ENCODE data around the gene DCHS1.

DCHS1 gene

GRCh38 chr11:6673523-6674218, 18.1 kb upstream of the DCHS1 start:
- DNase-seq: no peak

DNA sequence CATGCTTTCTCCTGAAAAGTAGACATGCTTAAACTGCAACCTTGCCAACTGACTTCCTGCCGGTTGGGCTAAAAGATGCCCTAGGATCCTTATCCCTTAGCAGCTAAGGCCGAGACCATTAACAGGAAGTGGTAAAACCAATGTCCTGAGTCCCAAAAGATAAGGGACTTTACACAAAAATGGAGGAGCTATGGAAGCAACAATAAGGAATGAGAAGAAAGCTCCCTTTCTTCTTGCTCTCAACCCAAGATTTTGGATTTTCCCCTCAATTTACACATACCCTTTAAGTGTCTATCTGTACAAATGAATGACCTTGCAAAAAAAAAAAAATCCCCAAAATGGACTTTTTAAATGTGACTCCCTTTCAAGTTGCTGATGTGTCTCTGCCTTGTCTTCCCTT, 16.4 kb upstream of the DCHS1 start:
- DNase-seq: no peak

GRCh38 chr11:6670202-6670830, 14.7 kb upstream of the DCHS1 start:
- no peak for DNase-seq

GRCh38 chr11:6667733-6668374, 12.2 kb upstream of the DCHS1 start:
- no peak for DNase-seq

- DNase-seq: no peak
Measured at GRCh38 chr11:6666302-6667183, 10.9 kb upstream of the DCHS1 start.

DNA sequence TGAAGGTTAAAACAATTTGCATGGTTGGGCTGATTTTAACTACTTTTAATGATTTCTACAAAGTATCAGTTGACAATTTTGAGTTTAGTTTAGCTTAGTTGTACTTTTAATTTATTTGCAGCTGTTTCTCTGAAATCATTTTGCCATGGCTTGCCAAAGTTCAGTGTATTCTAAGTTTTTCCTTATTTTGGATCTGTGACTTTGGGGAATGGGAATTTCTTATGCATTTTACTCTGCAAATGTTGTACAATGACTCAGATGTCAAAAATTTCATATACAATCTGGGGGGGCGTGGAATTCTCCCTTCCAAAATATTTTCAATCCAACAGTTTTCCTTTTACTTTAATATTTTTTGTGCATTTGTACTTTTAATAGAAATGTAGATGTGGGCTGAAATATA, 8.9 kb upstream of the DCHS1 start:
- no peak for DNase-seq

- no peak for DNase-seq
Measured at GRCh38 chr11:6663794-6664469, 8.3 kb upstream of the DCHS1 start.

GRCh38 chr11:6660712-6661111, 5.1 kb upstream of the DCHS1 start:
- no peak for DNase-seq

DNA sequence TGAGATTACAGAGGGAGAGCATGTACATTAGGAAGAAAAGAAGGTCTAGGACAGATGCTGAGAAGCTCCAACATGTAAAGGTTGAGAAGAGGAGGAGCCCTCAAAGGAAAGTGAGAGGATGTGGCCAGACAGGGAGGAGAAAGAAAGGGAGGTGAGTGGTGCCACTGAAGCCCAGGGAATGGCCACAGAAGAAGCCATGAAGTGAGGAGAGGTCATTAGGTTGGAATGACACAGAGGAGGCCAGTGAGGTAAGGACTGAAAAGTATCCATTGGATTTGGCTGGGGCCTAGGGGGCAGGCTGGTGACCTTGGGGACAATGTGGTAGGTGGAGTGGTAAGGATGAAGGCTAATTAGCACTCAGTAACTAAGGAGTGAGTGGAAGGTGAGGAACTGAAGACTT, 3.0 kb upstream of the DCHS1 start:
- DNase-seq: no peak

DNA sequence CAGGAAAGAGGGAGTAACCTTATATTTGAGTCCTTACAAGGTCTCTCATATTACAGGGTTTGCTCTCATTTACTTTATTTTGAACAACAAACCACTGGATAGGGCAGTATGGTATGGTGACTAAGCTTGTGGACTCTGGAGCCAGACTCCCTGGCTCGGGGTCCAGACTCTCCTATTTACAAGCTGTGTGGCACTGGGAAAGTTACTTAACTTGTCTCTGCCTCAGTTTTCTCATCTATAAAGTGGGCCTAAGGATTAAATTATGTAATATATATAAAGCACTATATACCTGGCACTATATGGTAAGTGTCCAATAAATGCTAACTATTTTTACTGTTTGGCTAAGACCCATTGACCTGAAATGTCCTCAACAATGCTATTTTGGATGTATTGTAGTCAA, 1.7 kb upstream of the DCHS1 start:
- no peak for DNase-seq

GRCh38 chr11:6656936-6657335, 1.3 kb upstream of the DCHS1 start:
- no peak for DNase-seq

DNA sequence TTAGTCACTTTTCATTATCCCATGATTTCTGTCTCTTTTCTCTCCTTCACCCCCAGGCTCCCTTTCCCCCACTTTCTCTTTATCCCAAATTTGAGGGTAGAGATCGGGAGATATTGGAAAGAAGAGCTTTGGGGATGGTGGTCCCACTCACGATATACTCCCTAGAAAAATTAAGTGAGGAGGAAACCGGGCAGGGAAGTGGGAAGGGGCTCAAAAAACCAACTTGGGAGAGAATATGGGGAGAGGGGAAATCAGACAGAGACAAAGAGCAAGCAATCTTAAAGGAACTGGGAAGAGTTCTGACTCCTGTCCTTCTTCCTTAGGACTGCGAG, 941 bp upstream of the DCHS1 start:
- DNase-seq: no peak

DNA sequence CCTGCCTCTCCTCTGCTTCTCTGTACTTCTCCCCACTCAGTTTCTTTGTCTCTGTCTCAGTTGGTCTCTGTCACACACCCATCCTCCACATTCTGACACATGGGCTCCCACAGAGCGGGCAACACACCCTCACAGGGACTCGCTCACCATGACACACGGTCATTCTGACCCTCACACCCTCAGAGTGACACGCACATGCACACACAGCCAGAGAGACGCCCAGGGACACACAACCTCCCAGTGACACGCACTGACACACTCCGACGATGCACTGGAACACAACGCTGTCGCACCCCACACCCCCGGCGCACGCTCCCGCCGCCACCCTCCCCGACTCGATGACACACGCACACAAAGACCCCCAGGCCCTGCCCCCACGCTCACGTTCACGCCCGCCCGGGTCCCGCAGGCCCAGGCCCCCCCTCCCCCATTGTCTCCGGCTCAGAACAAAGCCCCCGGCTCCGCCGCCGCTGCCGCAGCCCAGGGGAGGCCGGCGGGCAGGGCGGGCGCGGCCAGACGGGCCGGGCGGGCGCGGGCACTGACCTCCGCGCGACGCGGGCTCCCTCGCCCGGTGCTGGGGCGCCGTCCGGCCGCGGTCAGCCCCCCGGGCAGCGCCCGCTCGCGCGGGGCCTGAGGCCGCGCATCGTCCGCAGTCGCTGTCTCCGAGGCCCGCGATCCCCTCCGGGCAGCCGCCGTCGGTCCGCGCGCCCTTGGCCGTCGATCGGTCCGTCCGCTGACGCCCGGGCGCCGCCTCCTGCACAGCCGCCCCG, 404 bp downstream of the DCHS1 start:
- no peak for DNase-seq

DNA sequence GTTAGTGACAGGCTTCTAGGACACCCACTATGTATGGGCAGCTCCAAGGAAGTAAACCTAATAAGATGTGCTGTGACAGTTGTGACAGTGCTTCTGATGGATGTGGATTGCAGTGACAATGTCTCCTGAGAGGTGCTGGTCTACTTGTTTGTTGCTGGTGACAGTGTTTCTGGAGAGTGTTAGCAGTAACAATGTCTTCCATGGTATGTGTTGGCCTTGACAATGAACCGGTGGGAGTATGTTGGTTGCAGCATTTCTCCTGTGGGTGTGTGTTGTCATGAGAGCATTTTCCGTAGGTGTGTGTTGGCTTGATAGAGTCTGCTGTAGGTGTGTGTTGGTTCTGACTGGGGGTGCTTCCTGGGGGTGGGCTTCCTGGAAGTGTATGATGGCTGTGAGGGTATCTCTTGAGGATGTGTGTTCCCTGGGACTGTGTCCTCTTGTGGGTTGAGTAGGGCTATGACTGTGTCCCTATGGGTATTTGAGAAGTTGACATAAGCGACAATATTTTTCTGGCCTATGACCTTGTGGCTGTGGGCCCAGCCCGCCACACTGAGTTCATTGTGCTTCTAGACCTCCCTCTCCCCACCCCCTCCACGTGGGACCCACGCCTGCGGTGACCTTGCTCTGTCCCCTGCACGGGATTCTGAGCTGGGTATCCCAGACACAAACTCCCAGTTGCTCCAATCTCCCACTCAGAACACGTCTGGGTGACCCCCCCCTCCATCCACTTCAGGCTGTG, 1.2 kb downstream of the DCHS1 start:
- no peak for DNase-seq

- DNase-seq: no peak
Measured at GRCh38 chr11:6653656-6654055, 2.0 kb downstream of the DCHS1 start.

DNA sequence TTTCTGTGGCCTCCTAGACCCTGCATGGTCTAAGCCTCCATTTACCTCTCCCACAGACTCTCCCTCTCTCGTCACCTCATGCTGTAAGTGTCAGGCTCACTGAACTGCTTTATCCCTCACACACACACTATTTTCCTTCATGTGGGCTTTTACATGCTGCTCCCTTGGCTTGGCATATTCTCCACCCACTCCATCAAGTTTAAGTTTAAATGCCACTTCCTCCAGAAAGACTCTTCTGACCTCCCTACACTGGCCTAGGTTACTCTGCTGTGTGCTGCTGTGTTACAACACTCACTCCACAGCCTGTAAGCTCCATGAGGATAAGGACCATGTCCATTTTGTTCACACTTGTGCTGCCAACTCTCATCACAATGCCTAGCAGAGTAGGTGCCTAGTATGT, 2.5 kb downstream of the DCHS1 start:
- DNase-seq: no peak

GRCh38 chr11:6652182-6652581, 3.4 kb downstream of the DCHS1 start:
- no peak for DNase-seq

DNA sequence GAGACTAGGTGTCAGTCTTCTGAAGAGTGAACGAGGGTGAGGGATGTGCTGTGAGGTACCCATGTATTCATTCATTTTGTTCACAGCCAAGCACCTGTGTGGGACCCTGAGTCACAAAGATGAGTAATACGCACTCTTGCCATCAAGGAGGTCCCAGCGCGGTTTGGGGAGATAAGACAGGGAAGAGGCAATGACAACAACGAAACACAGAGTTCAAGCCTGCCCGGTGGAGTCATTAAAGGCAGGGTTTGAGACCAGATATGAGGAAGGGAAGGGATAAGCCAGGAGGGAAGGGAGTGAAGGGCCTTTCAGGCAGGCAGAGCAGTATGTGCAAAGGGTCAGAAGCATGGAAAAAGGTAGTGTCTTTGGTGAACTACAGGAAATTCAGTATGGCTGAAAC, 4.6 kb downstream of the DCHS1 start:
- DNase-seq: no peak

DNA sequence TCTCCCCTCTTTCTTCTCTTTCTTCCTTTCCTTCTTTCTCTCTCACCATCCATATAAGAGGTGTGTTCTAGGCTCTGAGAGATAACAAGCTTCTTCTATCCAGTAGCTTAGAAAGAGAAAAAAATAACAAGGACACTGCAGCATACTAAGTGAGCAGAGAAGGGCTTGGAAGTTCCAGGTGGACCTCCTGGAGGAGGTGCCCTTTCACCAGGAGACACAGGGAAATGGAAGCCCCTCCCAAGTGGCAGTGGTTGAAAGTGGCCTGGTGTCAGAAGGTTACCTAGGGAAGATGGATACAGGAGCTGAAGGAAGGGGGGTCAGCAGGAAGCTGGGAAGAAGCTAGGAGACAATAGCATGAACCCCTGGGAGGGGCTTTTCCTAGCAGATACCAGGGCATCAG, 5.5 kb downstream of the DCHS1 start:
- DNase-seq: no peak

DNA sequence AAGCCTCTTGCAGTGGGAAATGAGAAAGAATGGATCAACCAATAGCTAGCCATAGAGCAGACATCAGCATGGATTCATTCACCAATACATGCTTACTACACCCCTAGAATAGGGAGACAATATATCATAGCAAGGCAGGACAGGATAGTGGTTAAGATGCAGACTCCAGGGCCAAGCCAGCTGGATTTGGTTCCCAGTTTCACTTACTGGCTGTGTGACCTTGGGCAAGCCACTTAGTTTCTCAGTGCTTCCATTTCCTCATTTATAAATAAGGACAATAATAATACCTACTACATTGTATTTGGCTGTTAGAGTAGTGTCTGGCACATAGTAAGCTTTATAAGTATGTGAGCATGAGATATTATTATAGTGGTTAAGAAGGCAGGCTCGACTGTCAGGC, 7.1 kb downstream of the DCHS1 start:
- DNase-seq: no peak

GRCh38 chr11:6647836-6648235, 7.8 kb downstream of the DCHS1 start:
- no peak for DNase-seq

Measured in GDM1 (cell line).